Endodermal cell (in vitro differentiated cells): ENCODE results near the gene SMCO1. TPM values are rescaled to one million over a fixed set of nuclear protein-coding genes. Genes with fewer than 3 reads are reported as not detected.
A peak's percentile ranks its signal among the peaks of the same experiment; 100 is the strongest.
"Not testable (repeated sequence)": the region's sequence is repeated elsewhere in the genome, so short reads cannot be mapped to it uniquely, and the experiment has no call there.

Experiments used
- DNase-seq: peaks from one replicate; pipeline ENCODE4 v3.0.0-alpha.2; 2017
- H3K27ac ChIP-seq: 2 replicates; pipeline ENCODE4 v1.5.1; 2013; ENCODE audit warnings: mild to moderate bottlenecking, low read depth, low read length, moderate library complexity
- H3K27me3 ChIP-seq: 2 replicates; pipeline ENCODE4 v1.6.1; 2013; ENCODE audit warnings: mild to moderate bottlenecking, low read length, moderate library complexity; ENCODE audit not compliant: insufficient read depth, control insufficient read depth, poor library complexity, severe bottlenecking
- H3K36me3 ChIP-seq: 2 replicates; pipeline ENCODE4 v1.7.0; 2013; ENCODE audit warnings: mild to moderate bottlenecking, low read length, moderate library complexity; ENCODE audit not compliant: control insufficient read depth, insufficient read depth
- H3K4me1 ChIP-seq: one replicate; pipeline ENCODE4 v1.7.0; 2013; ENCODE audit warnings: low read length; ENCODE audit not compliant: control insufficient read depth, insufficient read depth
- H3K4me3 ChIP-seq: 2 replicates; pipeline ENCODE4 v1.5.1; 2013; ENCODE audit warnings: mild to moderate bottlenecking, low read length, moderate library complexity
- H3K9ac ChIP-seq: 2 replicates; pipeline ENCODE4 v1.6.1; 2013; ENCODE audit warnings: mild to moderate bottlenecking, low read length, moderate library complexity; ENCODE audit not compliant: poor library complexity, severe bottlenecking; ENCODE audit errors: extremely low read depth
- H3K9me3 ChIP-seq: 2 replicates; pipeline ENCODE4 v1.6.1; 2013; ENCODE audit warnings: mild to moderate bottlenecking, low read length, moderate library complexity; ENCODE audit not compliant: control insufficient read depth
- H3K27ac Mint-ChIP-seq: 2 replicates; pipeline ENCODE4 v1.8.0; 2020; ENCODE audit warnings: mixed read lengths
- H3K27me3 Mint-ChIP-seq: 2 replicates; pipeline ENCODE4 v1.8.0; 2021; ENCODE audit warnings: mild to moderate bottlenecking, mixed read lengths; ENCODE audit not compliant: insufficient read depth
- H3K36me3 Mint-ChIP-seq: 2 replicates; pipeline ENCODE4 v1.8.0; 2020; ENCODE audit warnings: low read depth, mixed read lengths
- H3K4me1 Mint-ChIP-seq: 2 replicates; pipeline ENCODE4 v1.8.0; 2020; ENCODE audit warnings: mixed read lengths
- H3K4me3 Mint-ChIP-seq: 2 replicates; pipeline ENCODE4 v1.8.0; 2020; ENCODE audit warnings: mild to moderate bottlenecking, moderate library complexity, mixed read lengths
- H3K9me3 Mint-ChIP-seq: 2 replicates; pipeline ENCODE4 v1.8.0; 2020; ENCODE audit warnings: mild to moderate bottlenecking, mixed read lengths
- WGBS, 2 experiments: methylation state at CpG; one replicate each; pipeline versions ENCODE4 v1.1.5 to v1.1.7; 2013; ENCODE audit warnings: missing lambda C conversion rate in 2 of 2, mixed read lengths in 1 of 2; ENCODE audit not compliant: insufficient coverage in 1 of 2, insufficient read length in 1 of 2; 5-methylcytosine and 5-hydroxymethylcytosine counted together
- total RNA-seq, 2 donors: library from RNA; stranded (reverse); fragmentation: NEBNext Ultra II Directional in 1 of 2; extraction: Animal tissue kit (Norgen Biotek cat#: 25700) in 1 of 2; gene quantifications; 2 replicates in 1 of 2; 3 replicates in 1 of 2; pipeline ENCODE4 v1.2.1, GENCODE V29; 2021
- TF ChIP-seq, protein P1 (sequence below): fragments of 200-600 bp; sonication (generic); conservative IDR thresholded peaks from 2 replicates; pipeline ENCODE4 v1.5.0; 2021; ENCODE audit warnings: antibody characterized with exemption, mild to moderate bottlenecking

Gene SMCO1
- total RNA-seq, 2 donors from 2014 or later, result not detected

DNA sequence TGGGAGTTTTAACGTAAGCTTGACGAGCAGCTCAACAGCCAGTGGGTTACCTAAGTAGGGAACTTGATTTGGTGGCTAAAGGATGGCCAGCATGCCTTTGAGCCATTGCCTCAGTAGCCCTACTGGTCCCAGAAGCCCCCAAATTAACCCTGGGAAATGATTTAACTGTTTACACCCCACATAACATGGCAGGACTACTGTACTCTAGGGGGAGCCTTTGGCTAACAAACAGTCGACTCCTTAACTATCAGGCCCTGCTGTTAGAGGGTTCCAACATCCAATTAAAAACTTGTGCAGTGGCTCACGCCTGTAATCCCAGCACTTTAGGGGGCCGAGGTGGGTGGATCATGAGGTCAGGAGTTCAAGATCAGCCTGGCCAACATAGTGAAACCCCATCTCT, 9.4 kb upstream of the SMCO1 start:
- Mint-ChIP-seq H3K4me1 (no peaks in the 10 kb centered on the region), H3K9me3 (peaks cover 30% of the 10 kb centered on the region), H3K4me3 (no peak overlapping the region), H3K36me3 (no peaks in the 10 kb centered on the region), H3K27me3 (peaks cover 5% of the 10 kb centered on the region), H3K27ac (no peak overlapping the region)
- H3K27ac ChIP-seq, result no peak overlapping the region
- no peaks in the 10 kb centered on the region for H3K4me1 ChIP-seq
- no peak overlapping the region for H3K4me3 ChIP-seq
- peaks cover 25% of the 10 kb centered on the region for H3K9me3 ChIP-seq
- DNase-seq, result no peak
- H3K27me3 ChIP-seq, result no peaks in the 10 kb centered on the region
- 63 to 77% methylated on average over 3 to 5 of the region's 5 CpGs for WGBS, 2 experiments
- TF ChIP-seq, protein P1, sequence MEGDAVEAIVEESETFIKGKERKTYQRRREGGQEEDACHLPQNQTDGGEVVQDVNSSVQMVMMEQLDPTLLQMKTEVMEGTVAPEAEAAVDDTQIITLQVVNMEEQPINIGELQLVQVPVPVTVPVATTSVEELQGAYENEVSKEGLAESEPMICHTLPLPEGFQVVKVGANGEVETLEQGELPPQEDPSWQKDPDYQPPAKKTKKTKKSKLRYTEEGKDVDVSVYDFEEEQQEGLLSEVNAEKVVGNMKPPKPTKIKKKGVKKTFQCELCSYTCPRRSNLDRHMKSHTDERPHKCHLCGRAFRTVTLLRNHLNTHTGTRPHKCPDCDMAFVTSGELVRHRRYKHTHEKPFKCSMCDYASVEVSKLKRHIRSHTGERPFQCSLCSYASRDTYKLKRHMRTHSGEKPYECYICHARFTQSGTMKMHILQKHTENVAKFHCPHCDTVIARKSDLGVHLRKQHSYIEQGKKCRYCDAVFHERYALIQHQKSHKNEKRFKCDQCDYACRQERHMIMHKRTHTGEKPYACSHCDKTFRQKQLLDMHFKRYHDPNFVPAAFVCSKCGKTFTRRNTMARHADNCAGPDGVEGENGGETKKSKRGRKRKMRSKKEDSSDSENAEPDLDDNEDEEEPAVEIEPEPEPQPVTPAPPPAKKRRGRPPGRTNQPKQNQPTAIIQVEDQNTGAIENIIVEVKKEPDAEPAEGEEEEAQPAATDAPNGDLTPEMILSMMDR, result peak; percentile 58
- no peak overlapping the region for H3K9ac ChIP-seq
- H3K36me3 ChIP-seq, result no peaks in the 10 kb centered on the region

DNA sequence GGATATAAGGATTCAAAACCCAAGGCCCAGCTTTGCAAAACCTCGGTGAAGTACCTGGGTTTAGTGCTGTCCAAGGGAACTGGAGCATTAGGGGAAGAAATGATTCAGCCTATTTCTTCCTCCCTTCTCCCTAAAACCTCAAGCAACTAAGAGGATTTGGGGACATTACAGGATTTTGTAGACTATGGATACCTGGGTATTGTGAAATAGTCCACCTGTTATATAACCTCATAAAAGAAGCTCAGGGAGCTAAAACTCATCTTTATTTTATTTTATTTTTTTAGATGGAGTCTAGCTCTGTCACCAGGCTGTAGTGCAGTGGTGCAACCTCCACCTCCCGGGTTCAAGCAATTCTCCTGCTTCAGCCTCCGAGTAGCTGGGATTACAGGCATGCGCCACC, 8.7 kb upstream of the SMCO1 start:
- Histone ChIP-seq H3K4me1 (no peaks in the 10 kb centered on the region), H3K9me3 (peaks cover 32% of the 10 kb centered on the region), H3K36me3 (no peaks in the 10 kb centered on the region), H3K27ac (no peak overlapping the region), H3K9ac (no peak overlapping the region), H3K4me3 (no peak overlapping the region), H3K27me3 (no peaks in the 10 kb centered on the region)
- WGBS, 2 experiments, result 91 to 92% methylated on average over 2 to 4 of the region's 4 CpGs
- Mint-ChIP-seq H3K4me1 (no peaks in the 10 kb centered on the region), H3K36me3 (peaks cover 2% of the 10 kb centered on the region), H3K4me3 (no peak overlapping the region), H3K9me3 (peaks cover 33% of the 10 kb centered on the region), H3K27me3 (peaks cover 7% of the 10 kb centered on the region), H3K27ac (no peak overlapping the region)
- DNase-seq, result no peak
- TF ChIP-seq, protein P1, result no peak

DNA sequence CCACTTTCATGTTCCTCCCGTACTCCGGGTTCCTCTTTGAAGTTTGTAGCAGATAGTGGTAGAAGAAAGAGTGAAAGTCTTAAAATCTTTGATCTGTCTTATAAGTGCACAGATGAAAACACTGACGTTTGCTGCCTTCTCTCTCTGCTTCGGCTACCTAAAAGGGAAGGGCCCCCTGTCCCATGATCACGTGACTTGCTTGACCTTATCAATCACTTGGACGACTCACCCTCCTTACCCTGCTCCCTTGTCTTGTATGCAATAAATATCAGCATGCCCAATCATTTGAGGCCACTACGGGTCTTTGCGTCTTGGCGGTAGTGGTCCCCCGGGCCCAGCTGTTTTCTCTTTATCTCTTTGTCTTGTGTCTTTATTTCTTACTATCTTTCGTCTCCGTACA, 6.1 kb upstream of the SMCO1 start:
- not testable (repeated sequence) for H3K4me1 Mint-ChIP-seq, H3K36me3 ChIP-seq, H3K36me3 Mint-ChIP-seq, H3K27ac ChIP-seq, H3K27me3 ChIP-seq, H3K4me3 Mint-ChIP-seq, H3K27ac Mint-ChIP-seq, H3K27me3 Mint-ChIP-seq, H3K9ac ChIP-seq, DNase-seq, H3K4me3 ChIP-seq, H3K4me1 ChIP-seq
- WGBS, 2 experiments, result 82 to 84% methylated on average over 11 to 12 of the region's 12 CpGs
- peaks cover 52% of the 10 kb centered on the region for H3K9me3 Mint-ChIP-seq
- H3K9me3 ChIP-seq, result peaks cover 54% of the 10 kb centered on the region

DNA sequence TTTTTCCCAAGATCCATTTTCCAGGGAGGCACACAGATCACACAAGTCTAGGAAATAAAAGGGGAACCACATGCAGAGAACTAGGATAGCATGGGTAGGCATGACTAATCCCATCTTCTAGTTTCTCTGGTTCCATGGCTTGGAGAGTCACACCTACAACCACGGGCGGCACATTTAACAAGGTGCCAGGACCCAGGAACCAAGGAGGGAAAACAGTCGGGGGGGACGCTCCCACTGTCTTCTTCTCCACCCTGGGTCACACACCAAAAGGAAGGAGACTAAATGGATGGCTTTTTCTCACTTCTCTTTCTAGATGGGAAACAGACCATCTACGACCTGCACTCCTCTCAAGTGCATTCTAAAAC, 4.6 kb upstream of the SMCO1 start:
- no peaks in the 10 kb centered on the region for H3K4me1 Mint-ChIP-seq
- peak; percentile 66 for DNase-seq
- H3K36me3 Mint-ChIP-seq, result peaks cover 4% of the 10 kb centered on the region
- TF ChIP-seq, protein P1, result no peak
- Histone ChIP-seq H3K4me1 (no peaks in the 10 kb centered on the region), H3K9me3 (peaks cover 62% of the 10 kb centered on the region), H3K27ac (no peak overlapping the region), H3K4me3 (peak overlapping the region; percentile 19), H3K36me3 (no peaks in the 10 kb centered on the region), H3K27me3 (no peaks in the 10 kb centered on the region), H3K9ac (no peak overlapping the region)
- WGBS, 2 experiments, result 60 to 82% methylated on average over 1 to 5 of the region's 5 CpGs
- no peak overlapping the region for H3K27ac Mint-ChIP-seq
- no peak overlapping the region for H3K4me3 Mint-ChIP-seq
- peaks cover 58% of the 10 kb centered on the region for H3K9me3 Mint-ChIP-seq
- peaks cover 2% of the 10 kb centered on the region for H3K27me3 Mint-ChIP-seq
